ENCODE measurements around the gene ZNF805.
"Not testable (repeated sequence)": the region's sequence is repeated elsewhere in the genome, so short reads cannot be mapped to it uniquely, and the experiment has no call there.

ZNF805 gene

DNA sequence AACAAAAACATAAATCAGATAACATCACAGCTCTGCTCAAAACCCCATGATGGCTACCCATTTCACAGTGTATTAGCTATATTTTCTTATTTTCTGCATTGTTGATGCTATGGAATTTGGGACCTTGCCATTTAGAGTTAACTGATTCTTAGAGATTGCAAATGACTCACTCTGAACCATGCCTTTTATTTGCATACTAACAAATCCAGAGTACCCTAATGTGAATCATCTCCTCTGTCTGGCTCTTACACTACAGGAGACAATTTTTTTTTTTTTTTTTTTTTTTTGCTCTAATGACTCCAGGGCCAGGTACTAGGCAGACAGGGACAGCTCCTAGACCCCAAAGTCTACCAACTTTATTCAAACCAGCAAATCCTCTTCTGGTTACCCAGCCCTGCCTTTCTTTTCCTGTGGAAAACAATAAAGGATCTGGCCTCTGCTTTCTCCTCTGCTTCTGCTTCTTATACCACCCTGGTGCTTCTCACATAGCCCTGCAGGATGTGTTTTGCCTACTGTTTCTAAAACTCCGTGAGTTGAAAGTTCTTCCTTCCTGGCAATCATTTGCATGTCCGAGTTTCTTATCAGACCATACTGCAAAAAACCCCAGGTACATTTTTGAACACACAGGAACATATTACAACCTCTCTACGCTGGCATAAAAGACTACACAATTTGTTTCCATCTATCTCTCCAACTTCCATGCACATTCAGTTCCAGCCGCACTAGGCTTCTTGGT, 29.3 kb downstream of the ZNF805 start:
- DNase-seq (ENCODE audit: low read depth, low spot score), result no peak

DNA sequence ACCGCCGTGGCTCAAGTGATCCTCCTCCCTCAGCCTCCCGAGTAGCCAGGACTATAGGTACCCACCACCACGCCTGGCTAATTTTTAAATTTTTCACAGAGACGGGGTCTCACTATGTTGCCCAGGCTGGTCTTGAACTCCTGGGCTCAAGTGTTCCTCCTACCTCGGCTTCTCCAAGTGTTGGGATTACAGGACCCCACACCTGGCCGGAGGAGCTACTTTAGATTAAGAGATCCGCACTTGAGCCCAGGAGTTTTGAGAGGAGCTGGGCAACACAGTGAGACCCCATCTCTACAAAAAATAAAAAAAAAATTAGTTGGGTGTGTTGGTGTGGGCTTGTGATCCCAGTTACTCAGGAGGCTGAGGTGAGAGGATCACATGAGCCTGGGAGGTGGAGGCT, 30.8 kb downstream of the ZNF805 start:
- DNase-seq (ENCODE audit: low read depth, low spot score), result no peak

DNA sequence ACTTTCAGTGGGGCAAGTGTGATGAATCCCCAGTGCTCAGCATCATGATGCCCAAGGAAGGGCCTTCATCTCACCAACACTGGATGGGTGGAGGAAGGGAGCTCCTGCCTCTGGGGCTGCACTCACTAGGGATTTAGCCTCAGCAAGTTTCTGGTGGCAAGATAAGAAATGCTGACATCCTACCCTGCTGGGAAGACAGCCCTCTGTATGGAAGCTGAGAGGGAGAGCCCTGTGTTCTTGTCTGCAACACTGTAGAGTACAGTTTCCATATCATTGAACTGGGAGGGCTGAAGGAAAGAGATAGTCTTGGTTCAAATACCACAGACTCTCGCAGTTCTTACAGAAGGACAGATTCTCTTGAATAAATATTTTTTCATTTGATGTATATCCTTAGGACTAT, 32.6 kb downstream of the ZNF805 start:
- no peak for DNase-seq (ENCODE audit: low read depth, low spot score)

DNA sequence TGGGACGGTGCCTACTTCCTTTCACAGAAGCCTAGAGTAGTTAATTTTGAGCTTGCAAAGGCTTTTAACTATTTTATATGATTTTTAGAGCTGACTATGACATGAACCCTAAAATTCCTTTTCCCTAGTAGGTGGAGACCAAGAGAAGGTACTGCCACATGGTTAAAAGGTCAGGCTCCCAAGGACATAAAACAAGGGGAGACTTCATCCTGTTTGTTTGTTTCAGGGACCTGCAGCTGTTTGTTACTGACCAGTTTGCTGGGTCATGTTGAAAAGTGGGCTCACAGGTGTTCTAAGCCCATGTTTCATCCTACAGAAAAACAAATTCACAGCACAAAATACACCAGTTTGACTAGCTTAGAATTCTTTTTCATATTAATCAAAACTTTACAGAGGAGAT, 36.0 kb downstream of the ZNF805 start:
- DNase-seq (ENCODE audit: low read depth, low spot score), result no peak

DNA sequence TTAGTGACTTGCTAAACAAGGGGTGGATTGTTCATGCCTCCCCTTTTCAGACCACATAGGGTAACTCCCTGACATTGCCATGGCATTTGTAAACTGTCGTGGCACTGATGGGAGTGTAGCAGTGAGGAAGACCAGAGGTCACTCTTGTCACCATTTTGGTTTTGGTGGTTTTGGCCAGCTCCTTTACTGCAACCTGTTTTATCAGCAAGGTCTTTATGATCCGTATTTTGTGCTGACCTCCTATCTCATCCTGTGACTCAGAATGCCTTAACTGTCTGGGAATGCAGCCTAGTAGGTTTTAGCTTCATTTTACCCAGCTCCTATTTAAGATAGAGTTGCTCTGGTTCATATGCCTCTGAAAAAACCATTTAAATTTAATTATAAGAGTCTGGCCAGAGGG, 38.0 kb downstream of the ZNF805 start:
- not testable (repeated sequence) for DNase-seq (ENCODE audit: low read depth, low spot score)

DNA sequence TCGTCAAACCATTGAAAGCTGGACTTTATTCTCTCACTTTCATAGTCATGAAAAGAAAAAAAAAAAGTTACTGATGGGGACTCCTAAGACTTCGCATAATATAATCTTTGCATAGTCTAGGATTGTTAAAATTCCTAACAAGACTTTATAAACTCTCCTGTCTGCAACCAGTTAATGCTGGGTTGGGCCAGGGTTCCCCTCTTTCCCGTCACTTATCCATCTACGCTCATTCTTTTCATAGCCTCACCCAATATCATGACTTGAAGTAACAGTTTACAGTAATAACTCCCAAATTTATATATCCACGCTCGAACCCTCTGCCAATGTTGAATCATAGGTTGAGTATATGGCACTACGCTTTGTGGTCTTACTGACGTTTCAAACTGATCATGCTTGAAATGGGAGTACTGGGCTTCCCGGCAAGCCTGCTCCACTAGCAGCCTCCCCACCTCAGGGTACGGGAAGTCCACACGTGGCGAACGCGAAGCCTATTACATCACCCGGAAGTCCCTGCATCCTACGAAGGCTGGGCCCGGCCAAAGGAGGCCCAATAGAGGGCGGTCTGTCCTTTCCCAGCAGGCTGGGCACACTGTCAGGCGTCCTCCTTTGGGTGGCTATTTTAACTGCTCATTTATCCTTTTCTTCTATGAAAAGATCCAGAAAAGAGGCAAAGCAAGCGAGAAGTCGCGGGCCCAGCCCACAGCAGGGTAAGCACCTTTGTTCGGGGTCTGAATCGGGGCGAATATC, 39.2 kb downstream of the ZNF805 start:
- DNase-seq (ENCODE audit: low read depth, low spot score), result peak; percentile 88

DNA sequence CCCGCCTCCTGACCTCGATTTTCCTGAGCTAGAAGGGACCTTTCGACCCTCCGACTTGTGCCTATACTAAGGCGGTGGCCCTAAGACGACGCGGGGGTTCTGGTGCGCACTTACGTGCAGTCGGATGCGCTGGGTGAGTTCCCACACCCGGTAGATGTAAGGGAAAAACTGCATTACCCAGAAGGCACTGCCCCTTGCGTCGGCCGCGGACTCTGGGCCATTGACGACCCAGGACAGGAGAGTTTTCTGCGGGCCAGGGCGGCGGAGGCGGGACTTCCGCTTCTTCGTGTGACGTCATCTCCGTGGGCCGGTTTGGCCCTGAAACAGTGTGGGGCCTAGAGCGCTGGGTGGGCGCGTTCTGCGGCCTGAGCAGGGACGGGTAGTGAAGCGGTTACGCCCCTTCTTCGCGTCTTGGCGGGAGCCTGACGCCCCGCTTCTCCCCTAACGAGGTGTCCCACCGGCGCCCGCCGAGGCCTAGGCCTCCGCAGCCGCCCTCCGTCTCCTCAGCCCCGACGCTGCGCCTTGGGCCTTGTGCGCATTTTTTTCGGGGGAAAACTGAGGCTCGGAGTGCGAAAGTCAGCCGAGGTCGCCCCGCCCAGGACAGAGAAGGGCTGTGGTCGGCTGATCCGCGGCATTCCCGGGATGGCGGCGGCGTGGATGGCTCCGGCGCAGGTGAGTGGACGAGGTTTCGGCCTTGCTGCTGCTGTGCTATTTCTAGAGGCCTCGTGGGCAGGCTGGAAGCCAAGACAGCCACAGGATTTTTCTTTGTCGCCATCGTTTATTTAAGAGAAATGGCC, 39.9 kb downstream of the ZNF805 start, which contains the start of gene ZNF460:
Gene ZNF460, plus strand, starts transcription at position 321 of the 797 bp plus-strand sequence. Its CDS starts 322 bp downstream, at position 643.
- DNase-seq (ENCODE audit: low read depth, low spot score), result peak; percentile 90

DNA sequence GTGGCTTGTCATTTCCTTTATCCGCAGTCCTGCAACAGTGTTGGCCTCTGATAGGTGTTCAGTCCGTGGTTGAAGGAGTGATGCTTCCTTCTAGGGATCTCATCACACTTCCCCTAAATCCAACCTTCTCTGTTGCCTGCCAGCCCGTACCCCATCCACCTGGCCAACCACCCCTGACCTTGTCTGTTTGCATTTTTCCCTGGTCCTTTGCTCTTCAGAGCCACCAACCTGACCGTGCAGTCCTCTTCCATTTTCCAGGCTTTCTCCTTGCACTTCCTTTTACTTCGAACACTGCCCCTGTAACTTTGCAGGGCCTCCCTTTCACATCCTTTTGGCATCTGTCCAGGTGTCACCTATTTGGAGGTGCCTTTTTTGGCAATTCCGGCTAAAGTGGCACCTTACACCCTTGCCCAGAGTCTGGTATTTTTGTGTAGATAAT, 40.5 kb downstream of the ZNF805 start:
- DNase-seq (ENCODE audit: low read depth, low spot score), result no peak

DNA sequence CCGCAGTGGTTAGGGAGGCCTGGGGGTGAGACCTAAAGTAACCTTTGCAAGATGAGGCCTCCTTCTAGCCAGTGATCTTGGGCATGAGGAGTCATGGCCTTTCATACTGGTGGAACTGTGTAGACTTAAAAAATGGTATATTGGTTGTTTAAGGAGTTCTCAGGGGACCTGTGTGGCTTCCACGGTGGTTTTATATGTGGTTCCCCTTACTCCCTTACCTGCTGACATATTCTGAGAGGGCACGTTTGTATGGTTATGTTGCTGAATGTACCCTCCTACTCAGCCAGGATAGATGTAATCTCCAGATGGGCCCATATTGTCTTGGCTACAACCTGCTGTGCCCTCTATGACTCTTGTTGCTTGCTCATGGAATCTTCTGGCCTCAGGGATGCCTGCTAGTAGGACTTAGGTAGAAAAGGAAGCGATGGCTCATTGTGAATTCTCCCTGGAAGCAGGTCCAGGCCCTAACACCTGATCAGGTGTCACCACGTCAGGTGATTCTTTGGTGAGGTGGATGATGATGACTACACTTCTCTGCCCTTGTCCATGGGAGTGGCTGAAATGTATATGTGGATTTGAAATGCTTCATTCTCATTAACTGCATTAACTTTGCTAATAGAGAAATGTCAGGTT, 41.7 kb downstream of the ZNF805 start:
- no peak for DNase-seq (ENCODE audit: low read depth, low spot score)

DNA sequence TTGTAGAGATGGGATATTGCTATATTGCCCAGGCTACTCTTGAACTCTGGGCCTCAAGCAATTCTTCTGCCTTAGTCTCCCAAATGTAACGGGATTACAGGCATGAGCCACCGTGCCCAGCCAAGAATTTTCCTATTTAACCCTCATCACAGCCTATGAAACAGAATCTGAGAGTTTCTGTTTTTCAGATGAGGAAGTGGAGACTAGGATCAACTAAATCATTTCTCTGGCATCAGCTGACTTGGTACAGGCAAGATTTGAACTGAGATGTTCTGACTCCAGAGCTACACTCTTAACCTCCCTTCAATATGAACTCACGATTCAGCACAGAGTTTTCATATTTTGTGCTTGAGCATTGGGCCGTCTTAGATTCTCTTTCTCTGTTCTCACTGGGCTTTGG, 47.9 kb downstream of the ZNF805 start:
- no peak for DNase-seq (ENCODE audit: low read depth, low spot score)

DNA sequence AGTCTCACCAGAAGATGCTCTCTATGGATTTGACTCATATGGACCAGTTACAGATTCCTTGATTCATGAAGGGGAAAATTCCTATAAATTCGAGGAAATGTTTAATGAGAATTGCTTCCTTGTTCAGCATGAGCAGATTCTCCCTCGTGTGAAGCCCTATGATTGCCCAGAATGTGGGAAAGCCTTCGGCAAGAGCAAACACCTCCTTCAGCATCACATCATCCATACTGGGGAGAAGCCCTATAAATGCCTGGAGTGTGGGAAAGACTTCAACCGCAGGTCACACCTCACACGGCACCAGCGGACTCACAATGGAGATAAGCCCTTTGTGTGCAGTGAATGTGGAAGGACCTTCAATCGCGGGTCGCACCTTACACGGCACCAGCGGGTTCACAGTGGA, 50.5 kb downstream of the ZNF805 start:
- no peak for DNase-seq (ENCODE audit: low read depth, low spot score)

DNA sequence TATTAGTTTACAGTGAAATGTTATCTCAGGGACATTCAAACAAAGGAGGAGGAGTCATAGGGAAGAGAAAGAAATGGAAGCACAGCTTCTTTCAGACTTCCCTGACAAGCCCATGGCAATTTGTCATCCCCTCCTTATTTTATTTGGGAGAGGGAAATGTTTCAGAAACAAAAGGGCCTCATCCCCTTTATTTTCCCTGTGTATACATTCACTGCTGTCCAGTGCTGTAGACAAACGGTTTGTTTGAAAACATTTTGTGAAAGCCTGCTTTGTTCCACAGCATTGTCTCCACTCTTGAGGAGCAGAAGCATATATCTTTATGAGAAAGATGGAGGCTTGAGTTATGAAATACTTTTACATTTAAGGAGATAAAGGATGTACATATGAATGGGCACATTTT, 52.1 kb downstream of the ZNF805 start:
- no peak for DNase-seq (ENCODE audit: low read depth, low spot score)

DNA sequence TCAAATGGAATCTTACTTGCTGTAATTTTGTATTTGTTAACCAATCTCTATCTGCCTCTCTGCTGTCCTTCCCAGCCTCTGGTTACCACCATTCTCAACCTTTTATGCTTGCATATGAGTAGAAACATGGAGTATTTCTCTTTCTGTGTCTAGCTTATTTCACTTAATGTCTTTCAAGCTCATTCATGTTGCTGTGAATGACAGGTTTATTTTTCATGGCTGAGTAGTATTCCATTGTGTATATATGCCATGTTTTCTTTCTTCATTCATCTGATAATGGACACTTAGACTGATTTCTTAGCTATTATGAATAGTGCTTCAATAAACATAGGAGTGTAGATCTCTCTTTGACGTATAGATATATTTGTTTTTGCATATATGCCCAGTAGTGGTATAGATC, 53.3 kb downstream of the ZNF805 start:
- DNase-seq (ENCODE audit: low read depth, low spot score), result no peak

DNA sequence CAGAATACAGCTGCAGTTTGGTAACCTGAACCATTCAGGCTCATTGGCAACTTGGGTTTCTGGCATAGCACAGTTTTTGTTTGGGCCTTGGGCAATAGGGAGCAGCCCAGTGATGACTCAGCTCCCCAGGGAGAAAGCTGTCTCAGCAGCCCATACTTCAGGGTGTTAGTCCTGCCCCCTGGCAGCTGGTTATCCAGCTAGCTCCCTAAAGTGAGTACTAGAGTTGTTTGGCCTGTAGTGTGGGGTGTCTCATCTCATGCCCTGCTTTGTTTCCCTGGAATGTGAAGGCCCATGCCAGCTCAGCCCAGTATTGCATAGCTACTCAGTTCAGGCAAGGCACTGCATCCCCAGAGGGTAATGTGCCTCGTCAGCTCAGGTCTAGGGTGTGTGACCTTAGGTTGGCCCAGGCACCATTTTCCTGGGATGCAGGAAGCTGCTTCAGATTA, 61.6 kb downstream of the ZNF805 start:
- no peak for DNase-seq (ENCODE audit: low read depth, low spot score)

DNA sequence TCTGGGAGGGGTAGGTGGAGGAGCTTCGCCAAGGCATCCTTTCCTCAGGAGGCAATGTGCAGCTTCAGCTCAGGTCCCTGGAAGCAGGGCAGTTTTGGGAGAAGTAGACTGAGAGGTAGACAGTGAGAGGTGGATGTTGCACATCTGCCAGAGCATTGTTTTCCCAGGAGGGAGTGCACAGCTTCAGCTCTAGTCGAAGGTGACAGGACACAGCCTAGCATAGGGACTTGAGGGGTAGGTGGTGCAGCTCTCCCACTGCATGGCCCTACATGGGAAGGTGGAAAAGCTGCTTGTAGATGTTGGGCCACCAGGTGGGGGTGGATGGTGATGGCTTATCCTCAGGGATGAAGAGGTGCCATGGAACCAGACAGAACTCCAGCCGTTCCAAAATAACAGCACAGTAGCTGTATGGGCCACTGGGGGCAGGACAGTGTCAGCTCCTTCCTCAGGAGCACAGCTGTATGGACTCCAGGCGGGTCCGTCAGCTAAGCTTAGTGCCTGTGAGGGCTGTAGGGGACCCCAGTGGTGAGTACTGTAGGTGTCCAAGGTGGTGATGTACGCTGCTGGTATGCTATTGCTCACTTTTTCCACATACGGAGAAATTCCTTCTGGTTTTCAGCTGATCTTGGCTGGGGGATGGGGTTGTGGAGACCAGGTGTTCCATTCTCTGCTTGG, 62.4 kb downstream of the ZNF805 start:
- DNase-seq (ENCODE audit: low read depth, low spot score), result no peak

All from iPS DF 19.7 (cell line).